ENCODE data around the gene P3H2.

P3H2 gene

DNA sequence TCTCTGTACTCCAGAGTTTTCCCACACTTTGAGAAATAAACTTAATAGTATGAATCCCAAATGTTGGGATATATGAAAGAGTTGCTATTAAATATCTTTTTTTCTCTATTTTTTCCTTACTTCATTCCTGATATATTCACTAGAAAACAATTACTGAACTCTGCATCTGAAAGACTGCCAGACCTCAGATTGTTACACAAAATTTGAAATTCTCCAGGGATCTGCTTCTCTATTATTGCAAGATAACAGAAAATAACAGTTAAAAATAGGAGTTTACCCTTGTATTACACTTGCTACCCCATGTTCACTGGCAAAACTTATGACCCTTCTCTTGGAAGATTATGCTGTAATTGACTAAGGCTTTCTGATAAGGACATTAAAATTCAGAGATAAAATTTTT, 11.7 kb upstream of the P3H2 start:
- TF ChIP-seq, protein P1, sequence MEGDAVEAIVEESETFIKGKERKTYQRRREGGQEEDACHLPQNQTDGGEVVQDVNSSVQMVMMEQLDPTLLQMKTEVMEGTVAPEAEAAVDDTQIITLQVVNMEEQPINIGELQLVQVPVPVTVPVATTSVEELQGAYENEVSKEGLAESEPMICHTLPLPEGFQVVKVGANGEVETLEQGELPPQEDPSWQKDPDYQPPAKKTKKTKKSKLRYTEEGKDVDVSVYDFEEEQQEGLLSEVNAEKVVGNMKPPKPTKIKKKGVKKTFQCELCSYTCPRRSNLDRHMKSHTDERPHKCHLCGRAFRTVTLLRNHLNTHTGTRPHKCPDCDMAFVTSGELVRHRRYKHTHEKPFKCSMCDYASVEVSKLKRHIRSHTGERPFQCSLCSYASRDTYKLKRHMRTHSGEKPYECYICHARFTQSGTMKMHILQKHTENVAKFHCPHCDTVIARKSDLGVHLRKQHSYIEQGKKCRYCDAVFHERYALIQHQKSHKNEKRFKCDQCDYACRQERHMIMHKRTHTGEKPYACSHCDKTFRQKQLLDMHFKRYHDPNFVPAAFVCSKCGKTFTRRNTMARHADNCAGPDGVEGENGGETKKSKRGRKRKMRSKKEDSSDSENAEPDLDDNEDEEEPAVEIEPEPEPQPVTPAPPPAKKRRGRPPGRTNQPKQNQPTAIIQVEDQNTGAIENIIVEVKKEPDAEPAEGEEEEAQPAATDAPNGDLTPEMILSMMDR (IDR thresholded peaks at IDR 0.05; ENCODE audit: low read depth, low read length): no peak
- no peak for DNase-seq (ENCODE audit: extremely low read depth, low read depth)

DNA sequence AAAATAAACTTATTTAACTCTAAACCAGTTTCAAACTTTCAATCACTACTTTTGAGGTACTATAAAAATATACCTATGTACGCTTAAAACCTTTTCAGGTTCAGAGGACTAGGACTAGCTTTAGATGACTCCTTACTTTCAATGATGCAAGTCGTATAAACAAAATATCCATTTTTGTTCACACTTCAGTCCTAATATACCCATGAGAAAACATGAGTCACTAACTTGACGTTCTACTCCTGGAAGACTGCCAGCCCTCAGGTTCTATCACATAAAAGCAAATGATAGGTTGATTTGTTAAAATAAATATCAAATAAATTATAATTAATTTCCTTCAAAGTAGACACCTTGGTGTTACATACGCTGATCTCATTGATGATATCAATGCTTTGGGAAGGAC, 10.6 kb upstream of the P3H2 start:
- no peak for DNase-seq (ENCODE audit: extremely low read depth, low read depth)
- TF ChIP-seq, protein P1 (IDR thresholded peaks at IDR 0.05; ENCODE audit: low read depth, low read length): no peak

DNA sequence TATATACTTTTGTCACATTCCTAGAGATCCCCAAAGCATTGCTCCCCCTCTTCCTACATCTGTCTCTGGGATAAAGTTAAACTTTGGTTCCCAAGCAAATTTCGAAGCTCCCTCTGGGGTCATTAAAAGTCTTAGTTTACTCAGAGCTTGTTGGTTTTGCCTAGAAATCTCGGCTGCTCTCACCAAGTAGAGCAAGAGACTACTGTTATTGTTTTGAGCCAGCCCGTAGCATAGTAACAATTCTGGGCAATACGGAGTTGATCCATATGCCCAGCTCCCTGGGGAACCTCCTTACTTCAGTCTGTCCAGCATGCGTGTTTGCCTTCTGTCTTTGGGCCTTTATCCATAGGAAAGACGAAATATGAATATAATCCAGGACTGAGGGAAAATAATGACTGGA, 10.0 kb upstream of the P3H2 start:
- TF ChIP-seq, protein P1 (IDR thresholded peaks at IDR 0.05; ENCODE audit: low read depth, low read length): no peak
- no peak for DNase-seq (ENCODE audit: extremely low read depth, low read depth)

DNA sequence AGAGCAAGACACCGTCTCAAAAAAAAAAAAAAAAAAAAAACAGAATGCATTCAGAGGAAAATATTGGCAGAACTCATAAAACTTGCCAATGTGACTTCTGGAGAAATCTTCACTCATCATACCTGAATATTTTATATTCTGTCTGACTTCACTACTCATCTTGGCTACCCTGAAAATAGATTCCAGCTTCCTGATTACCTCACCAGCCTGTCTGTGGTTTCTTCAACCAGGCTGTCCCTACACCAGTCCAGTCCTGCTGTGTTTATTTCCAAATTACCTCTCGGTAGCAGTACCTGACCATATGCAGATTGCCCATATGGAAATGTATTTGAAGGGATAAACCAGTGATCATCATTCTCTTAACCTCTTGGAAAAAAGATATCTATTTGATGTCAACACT, 9.3 kb upstream of the P3H2 start:
- DNase-seq (ENCODE audit: extremely low read depth, low read depth): no peak
- TF ChIP-seq, protein P1 (IDR thresholded peaks at IDR 0.05; ENCODE audit: low read depth, low read length): no peak

DNA sequence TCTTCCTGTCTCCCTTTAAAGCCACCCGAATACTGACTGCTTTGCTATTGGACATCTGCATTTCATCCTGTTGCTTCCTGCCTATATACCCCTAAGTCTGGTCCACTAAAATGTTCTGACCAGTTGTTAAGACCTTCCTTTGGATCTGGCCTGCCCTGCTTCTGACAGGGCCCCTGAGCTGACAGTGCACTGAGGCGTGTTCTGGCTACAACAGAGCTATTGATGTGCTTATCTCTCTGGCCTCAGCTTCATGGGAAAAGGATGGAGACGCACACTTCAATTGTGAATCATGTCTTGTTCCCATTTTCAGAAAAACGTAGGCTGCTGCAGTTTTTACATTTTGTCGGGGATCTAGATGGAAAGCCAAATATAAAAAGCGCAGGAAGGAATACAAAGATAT, 7.1 kb upstream of the P3H2 start:
- no peak for DNase-seq (ENCODE audit: extremely low read depth, low read depth)
- TF ChIP-seq, protein P1 (IDR thresholded peaks at IDR 0.05; ENCODE audit: low read depth, low read length): no peak

DNA sequence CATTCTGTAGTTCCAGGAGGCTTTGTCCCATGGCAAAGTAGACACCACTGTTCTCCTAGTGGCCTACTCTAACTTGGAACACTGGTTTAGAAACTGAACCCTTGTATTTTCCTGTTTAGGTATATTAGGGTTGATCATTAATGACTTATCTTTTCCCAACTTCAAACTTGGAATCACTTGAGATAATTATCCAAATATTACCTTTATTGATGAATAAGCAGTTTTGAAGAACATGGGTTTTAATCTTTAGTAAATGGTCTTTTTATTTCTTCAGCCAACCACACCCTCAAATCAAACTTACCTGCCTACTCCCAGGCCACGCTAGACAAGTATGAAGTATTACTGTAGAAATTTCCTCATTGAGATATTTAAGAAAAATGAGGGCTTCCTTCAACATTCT, 6.5 kb upstream of the P3H2 start:
- no peak for DNase-seq (ENCODE audit: extremely low read depth, low read depth)
- TF ChIP-seq, protein P1 (IDR thresholded peaks at IDR 0.05; ENCODE audit: low read depth, low read length): no peak

DNA sequence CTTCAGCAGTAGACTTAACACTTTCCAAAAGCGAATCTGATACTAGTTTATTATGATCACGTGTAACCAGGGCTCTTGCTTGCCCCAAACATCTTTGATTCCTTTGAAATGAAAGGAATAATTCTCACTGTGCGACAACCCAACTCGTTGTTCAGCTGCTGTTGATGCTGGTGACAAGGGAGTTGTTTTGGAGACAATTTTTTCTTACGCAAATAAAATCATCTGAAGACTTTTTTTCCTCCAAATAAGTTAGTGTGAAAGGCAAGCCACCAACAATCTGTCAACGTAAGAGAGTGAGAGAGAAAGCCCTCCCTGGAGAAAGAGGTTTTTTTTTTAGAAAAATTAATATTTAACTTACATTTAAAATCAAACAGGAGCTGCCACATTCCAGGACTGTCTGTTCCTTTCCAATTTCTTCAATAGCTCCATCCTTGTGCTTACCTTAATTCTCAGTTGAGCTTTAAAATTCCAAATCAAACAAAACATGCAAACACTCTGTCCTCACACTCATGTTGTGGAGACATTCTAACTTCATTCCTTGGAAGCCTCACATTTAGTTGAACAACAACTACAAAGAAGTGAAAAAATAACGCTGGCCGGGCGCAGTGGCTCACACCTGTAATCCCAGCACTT, 4.9 kb upstream of the P3H2 start:
- TF ChIP-seq, protein P1 (IDR thresholded peaks at IDR 0.05; ENCODE audit: low read depth, low read length): no peak

More for the DNA sequence above, 4.9 kb upstream of the P3H2 start:
- DNase-seq (ENCODE audit: extremely low read depth, low read depth): no peak
